Upper lobe of left lung (tissue), 4 donors: ENCODE data around the gene GALNT14.

Experiments used
- CTCF ChIP-seq, 6 experiments: fragments of 450-650 bp in 4 of 6; fragments of 200-600 bp in 2 of 6; sonication (generic) in 2 of 6; IDR thresholded peaks; one replicate each; pipeline ENCODE4 v1.5.1; 2016 to 2019; ENCODE audit warnings: antibody characterized with exemption in 6 of 6
- EP300 ChIP-seq, 4 donors: sonication (generic); formaldehyde crosslinking; IDR thresholded peaks; one replicate each; pipeline ENCODE4 v1.5.1; 2017; ENCODE audit warnings: antibody characterized with exemption in 4 of 4, control low read depth in 2 of 4
- POLR2AphosphoS5 ChIP-seq, 2 donors: sonication (generic); formaldehyde crosslinking; IDR thresholded peaks; one replicate each; pipeline ENCODE4 v1.5.1; 2017; ENCODE audit warnings: antibody characterized with exemption in 2 of 2

DNA sequence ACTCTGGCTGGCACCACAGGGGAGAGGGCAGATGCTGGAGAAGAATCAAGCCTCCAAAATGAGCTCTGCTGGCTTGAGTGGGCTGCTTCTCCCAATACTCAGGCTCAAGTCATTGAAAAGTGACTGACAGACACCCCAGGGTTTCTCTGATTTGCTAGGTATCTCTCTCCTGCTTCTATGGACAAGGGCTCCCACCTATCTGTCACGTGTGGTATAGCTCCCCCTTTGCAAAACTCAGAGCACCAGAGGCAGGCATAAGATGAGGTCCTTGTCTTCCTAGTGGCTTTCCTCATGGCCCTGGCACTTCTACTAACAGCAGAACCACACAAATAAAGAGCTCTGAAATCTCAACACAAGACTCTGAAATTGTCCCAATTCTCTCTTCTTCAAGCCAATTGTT is 105.2 kb downstream of the GALNT14 start:
- TF ChIP-seq CTCF (IDR thresholded peaks at IDR 0.05) (no peak), EP300 (IDR thresholded peaks at IDR 0.05) (no peak), POLR2AphosphoS5 (IDR thresholded peaks at IDR 0.05) (no peak)
